Activated CD8-positive, alpha-beta memory T cell treated with anti-CD3 and anti-CD28 coated beads for 36 hours (primary cell): ENCODE measurements around the gene MORN1. TPM values are rescaled to one million over a fixed set of nuclear protein-coding genes. Genes with fewer than 3 reads are reported as not detected.
"Not testable (repeated sequence)": the region's sequence is repeated elsewhere in the genome, so short reads cannot be mapped to it uniquely, and the experiment has no call there.

Source experiments
- CTCF ChIA-PET: fragments of 350-600 bp; sonication (Branson Sonifier 250); formaldehyde crosslinking; loops from one replicate; lab custom pipeline; 2021; ENCODE audit warnings: antibody characterized with exemption; lab: Charles Lee
- POLR2A ChIA-PET: fragments of 350-600 bp; sonication (Branson Sonifier 250); formaldehyde crosslinking; loops from one replicate; lab custom pipeline; 2021; ENCODE audit warnings: antibody characterized with exemption; lab: Charles Lee
- total RNA-seq, 2 experiments: library from RNA; stranded (reverse); gene quantifications; one replicate each; pipeline ENCODE4 v1.2.3, GENCODE V29; 2021

MORN1 gene
- total RNA-seq, 2 experiments from 2014 or later = 8.7 to 9.9 TPM

DNA sequence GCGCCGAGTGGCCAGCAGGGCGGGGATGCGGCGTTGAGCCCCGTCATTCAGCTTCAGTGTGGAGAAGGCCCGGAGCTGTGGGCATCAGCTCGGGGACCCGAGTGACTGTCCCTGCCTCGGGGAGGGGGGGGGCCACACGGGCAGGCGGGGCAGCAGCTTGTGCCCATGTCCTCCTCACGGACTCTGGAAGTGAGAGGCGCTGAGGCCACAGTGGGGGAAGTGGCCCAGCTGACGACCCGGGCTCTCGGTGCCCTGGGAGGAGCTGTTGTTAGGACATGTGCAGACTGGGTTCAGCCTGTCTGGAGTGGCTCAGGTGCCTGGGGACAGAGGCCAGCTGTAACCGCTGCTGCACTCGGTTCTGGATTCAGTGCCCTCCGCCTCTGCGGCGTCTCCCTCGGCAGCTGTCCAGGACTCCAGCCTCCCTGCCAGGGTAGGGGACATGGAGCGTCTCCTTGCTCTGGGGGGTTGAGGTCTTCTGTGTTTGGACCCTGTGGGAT is 92.2 kb downstream of the MORN1 start:
- ChIA-PET CTCF (interaction anchor here (0.6 to 1.2 kb wide), 2 partner anchors 83 to 104 kb away, joined by 3 read pairs; partner anchors contain the start of gene FAAP20), POLR2A (interaction anchor here (0.6 kb wide), 1 partner anchor 64 kb away, joined by 4 read pairs; no protein-coding TSS in a partner anchor)

DNA sequence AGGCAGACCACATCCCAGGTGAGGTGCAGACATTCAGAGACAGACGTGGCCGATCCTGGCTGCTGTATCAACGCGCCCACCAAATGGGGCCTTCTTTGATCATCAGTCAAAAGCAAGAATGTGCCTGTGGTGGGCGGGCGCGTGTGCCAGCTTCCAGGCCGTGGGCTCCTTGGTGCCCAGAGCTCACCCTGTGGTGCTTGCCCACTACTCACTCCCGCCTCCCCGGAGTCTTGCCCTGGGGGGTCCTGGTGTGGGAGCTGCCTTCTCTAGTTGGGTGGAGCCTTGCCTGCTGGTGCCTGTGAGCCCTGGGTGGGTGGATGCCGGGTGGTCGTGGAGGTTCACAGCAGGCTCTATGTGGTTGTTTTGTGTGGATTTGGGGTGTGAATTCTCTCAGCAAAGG is 92.7 kb downstream of the MORN1 start:
- CTCF ChIA-PET = interaction anchor here (1.0 kb wide), 1 partner anchor 104 kb away, joined by 3 read pairs; the partner anchor contains the start of gene FAAP20
- POLR2A ChIA-PET = no interaction called here

DNA sequence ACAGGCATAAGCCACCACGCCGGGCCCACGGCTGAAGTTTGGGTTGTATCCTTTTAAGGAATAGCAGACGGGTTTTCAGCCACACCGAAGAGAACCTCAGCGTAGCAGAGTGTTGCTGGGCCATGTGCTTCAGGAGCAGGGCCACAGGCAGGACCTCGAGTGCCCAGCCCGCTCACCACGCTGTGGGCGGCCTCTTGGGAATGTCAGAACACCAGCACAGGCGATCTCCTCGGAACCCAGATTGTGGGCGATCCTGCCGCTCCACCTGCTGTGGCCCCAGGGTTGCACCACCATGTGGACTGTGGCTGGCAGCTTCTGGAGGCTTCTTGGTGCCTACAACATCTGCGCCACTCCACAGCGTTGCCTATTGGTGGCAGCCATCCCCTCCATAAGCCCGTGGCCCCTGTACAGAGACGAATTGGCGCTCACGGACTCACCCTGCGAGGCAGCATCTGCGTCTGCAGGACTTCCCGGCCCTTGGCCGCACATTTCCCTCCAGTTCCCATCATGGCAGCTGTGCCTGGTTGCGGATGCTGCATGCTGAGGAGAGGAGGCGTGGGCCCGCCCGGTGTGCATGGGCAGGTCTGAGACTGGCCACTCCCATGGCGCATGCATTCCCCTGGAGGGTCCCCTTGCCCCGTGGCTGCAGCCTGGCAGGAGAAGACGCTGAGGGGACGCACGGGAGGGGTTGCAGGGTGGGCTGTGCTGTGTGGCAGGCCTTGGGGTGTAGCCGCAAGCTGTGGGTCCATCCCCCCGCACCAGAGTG is 93.9 kb downstream of the MORN1 start:
- POLR2A ChIA-PET = no interaction called here
- CTCF ChIA-PET = interaction anchor here (1.0 kb wide), 1 partner anchor 103 kb away, joined by 3 read pairs; the partner anchor contains the start of gene FAAP20

DNA sequence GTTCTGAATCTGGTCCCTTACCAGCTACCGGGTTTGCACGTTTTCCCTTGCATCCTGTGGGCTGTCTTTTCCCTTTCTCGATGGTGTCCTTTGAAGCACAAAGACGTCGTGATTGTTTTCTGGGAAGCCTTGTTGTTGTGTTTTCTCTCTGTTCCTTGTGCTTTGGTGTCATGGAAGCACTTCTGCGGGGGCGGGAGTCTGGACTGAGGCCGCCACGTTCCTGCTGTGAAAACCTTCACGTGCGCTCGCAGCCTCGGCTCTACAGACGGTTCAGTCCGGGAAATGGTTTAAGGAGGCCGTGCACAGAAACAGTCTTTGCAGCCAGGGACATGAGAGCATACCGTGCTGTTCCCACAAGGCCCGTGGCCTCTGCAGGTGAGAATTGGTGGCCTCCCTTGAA is 94.7 kb downstream of the MORN1 start:
- CTCF ChIA-PET = no interaction called here
- POLR2A ChIA-PET = no interaction called here

DNA sequence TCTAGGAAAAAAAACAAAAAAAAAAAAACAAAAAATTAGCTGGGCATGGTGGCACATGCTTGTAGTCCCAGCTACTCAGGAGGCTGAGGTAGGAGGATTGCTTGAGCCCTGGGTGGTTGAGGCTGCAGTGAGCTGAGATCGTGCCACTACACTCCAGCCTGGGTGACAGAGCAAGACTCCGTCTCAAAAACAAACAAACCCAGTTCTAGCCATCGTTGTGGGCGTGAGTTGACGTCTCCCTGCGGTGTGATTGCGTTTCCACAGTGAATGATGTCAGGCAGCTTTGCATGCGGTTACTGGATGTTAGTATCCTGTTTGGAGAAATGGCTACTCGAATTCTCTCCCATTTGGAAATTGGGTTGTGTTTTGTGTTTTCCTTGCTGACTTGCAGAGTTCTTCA is 95.1 kb downstream of the MORN1 start:
- POLR2A ChIA-PET, CTCF ChIA-PET: not testable (repeated sequence)

DNA sequence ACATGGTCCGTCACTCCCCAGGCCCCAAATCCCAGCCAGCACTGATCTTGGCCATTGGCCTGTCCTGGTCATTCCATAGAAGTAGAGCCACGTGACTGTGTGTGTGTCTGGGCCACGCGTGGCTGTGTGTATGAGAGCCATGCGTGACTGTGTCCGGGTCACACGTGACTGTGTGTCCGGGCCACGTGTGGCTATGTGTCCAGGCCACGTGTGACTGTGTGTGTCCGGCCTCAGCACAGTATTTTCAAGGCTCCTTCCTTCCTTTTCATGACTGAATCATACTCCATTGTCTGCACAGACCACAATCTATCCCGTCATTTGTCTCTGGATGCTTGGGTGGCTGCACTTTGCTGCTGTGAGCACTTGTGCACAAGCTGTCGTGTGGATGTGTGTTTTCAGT is 95.8 kb downstream of the MORN1 start:
- CTCF ChIA-PET = interaction anchor here (1.5 kb wide), 1 partner anchor 40 kb away, joined by 4 read pairs; no protein-coding TSS in a partner anchor
- POLR2A ChIA-PET = interaction anchor here (0.6 kb wide), 1 partner anchor 78 kb away, joined by 6 read pairs; no protein-coding TSS in a partner anchor

DNA sequence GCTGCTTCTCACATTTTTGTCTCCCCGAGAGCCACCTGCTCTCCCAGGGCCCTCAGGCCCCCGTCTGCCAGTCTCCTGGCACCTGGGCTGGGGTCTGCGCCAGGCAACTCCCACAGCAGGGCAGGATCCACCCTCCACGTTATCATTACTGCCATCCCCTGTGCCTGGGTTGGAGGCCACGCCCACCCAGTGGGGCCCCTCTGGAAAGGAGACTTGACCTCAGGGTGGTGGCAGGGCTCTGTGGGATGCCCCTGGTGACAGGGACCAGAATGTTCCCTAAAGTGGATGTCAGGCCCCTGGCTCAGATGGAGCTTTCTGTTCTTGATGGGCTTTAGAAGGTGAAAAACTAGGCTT is 96.7 kb downstream of the MORN1 start:
- POLR2A ChIA-PET = no interaction called here

DNA sequence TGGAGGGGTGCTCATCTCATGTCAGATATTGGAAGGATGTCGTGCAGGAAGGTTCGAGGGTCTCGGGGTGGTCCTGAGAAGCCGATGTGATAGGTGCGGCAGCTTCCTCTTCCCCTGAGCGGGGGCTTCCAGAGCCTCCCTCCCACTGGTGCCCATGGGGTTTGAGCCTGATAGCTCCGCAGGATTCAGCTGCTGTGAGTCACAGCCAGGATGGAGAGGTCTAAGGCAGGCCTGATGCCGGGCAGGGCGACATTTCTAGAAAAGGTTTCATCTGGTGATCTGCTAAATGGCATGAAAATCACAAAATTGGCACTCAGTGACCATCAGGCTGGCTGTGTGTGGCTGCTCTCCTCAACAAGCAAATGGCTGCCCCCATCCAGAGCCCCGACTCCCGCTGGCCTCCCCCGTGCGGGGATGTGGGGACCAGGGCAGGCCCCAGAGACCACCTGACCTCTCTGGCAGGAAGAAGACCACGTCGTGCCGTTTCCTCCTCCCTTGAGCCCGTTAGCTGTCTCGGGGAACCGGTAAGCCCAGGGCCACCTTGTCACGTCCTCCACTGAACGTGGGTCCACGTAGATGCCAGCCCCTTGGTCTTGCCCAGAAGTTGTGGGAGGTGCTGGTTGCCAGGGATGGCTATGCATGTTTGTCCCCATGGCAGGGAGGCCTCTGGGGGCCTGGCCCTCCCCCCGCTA is 97.2 kb downstream of the MORN1 start:
- ChIA-PET CTCF (interaction anchor here (1.5 kb wide), 1 partner anchor 38 kb away, joined by 4 read pairs; no protein-coding TSS in a partner anchor), POLR2A (no interaction called here)

More for the DNA sequence above, 96.7 kb downstream of the MORN1 start:
- CTCF ChIA-PET = interaction anchor here (1.5 kb wide), 1 partner anchor 39 kb away, joined by 4 read pairs; no protein-coding TSS in a partner anchor

DNA sequence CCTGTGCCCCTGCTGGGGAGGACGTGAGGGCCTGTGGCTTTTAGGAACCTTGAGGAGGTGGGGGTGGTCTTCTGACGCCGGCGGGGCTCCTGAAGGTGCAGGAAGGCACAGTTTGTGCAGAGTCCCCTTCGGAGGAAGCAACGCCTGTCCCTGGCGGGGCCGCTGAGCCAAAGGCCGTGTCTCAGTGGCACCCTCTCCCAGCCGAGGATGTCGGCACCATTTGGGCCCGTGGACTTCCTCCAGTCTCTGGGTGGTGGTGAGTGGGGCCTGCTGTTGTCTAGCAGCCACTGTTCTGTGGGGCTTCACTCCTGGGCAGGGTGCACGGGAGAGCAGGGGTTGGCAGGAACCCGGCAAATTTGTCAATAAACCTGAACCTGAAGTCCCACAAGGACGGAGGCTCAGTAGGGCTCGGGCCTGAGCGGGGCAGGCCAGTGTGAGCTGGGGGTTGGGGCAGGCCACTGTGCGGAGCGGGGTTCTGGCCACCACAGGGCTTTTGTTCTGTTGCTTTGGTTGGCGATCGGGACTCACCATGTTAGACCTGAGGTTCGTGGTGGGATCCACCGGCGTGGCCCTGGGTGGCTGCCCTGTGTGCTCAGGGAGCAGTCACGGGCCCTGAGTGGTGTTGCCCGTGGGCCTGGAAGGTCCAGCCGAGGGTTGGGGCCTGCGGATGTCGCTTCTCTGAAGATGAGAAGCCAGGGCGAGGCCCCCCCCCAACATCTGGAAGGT is 98.5 kb downstream of the MORN1 start:
- ChIA-PET POLR2A (interaction anchor here (3.9 kb wide), 1 partner anchor 8 kb away, joined by 23 read pairs; no protein-coding TSS in a partner anchor), CTCF (interaction anchor here (0.5 kb wide), 1 partner anchor 96 kb away, joined by 3 read pairs; no protein-coding TSS in a partner anchor)

DNA sequence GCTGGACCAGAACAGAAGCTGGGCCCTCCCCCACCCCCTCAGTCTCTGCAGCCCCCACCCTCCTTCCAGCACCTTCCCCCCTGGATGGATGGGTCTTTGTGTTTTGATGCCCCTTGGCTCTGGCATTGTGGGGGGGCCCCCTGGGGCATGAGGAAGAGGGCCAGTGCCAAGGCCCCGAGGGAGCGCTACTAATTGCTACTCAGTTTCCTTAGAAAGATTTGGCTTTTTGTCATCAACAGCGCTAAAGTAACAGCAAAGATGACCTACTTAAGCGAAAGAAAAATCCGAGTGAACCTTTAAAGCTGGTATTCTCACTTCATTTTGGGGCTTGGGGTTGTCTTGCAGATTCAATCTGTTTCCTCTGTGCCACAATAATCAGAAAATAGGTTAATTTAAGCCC is 99.8 kb downstream of the MORN1 start:
- CTCF ChIA-PET = interaction anchor here (1.0 to 2.3 kb wide), 6 partner anchors 9 to 96 kb away, joined by 3 to 9 read pairs (median 6); partner anchors contain the start of gene FAAP20
- POLR2A ChIA-PET = interaction anchor here (0.6 to 3.9 kb wide), 5 partner anchors 9 to 64 kb away, joined by 3 to 23 read pairs (median 4); no protein-coding TSS in a partner anchor

DNA sequence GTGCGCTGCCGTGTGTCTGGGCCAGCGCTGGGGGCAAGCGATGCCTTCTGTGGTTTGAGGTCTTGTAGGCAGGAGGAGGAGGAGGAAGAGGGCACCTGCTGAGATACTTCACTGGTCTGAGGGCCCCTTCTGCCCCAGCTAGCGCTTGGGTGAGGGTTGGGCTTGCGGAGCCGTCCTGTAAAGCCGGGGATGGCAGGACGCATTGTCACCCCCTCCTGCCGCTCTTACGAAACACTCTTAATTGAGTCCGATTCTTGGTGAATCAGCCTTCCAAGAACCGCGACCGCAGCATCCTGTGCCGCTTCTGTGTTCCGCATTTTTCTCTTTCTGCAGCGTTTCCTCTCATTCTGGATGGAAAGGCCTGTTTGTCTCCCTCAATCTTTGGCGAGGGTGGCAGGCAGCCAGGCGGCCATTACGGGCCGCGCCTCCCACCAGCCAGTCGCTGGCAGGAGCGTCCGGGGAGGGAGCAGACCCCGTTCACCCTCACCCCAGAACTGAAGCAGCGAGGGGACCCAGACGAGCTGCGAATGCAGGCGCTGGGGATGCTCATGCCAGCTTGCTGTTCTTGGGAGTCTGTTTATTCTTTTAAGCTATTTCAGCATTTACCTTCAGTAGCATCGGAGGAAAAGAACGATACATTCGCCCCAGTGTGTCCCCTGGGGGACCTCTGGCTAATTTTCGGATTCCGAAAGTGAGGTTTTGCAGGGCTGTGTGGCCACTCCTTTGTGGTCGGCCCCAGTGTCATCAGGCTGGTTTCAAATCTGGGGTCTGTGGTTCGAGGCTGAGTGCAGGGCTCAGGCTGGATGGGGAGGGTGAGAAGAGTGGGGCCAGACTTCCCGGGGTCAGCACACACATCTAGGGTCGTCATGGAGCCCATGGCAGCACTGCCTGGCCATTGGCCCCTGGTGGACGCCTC is 100.5 kb downstream of the MORN1 start:
- ChIA-PET POLR2A (interaction anchor here (0.7 to 3.9 kb wide), 6 partner anchors 10 to 96 kb away, joined by 3 to 23 read pairs (median 4); partner anchors contain the start of gene FAAP20), CTCF (interaction anchor here (0.8 to 2.3 kb wide), 9 partner anchors 10 to 96 kb away, joined by 3 to 9 read pairs (median 5); partner anchors contain the start of gene FAAP20)

DNA sequence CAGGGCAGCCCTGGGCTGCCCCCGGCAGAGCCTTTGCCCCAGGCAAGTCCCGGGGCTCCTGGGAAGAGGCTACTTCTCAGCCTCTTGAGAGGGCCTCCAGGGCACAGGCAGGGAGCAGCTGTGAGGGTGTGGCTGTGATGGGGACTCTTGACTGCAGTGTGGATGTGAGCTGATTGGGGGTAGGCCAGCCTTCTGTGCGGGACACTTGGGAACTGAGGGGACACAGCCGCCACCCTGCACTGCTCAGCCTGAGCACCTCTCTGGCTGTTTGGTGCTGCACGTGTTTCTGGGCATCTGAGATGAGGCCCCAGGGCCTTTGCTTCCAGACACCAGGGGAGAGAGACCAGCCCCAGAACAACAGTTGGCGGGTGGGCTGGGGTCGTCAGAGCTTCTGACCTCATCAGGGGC is 101.2 kb downstream of the MORN1 start:
- CTCF ChIA-PET = interaction anchor here (0.8 to 2.3 kb wide), 7 partner anchors 11 to 95 kb away, joined by 3 to 9 read pairs (median 7); partner anchors contain the start of gene FAAP20
- POLR2A ChIA-PET = interaction anchor here (0.7 to 3.9 kb wide), 5 partner anchors 10 to 95 kb away, joined by 3 to 23 read pairs (median 3); partner anchors contain the start of gene FAAP20

DNA sequence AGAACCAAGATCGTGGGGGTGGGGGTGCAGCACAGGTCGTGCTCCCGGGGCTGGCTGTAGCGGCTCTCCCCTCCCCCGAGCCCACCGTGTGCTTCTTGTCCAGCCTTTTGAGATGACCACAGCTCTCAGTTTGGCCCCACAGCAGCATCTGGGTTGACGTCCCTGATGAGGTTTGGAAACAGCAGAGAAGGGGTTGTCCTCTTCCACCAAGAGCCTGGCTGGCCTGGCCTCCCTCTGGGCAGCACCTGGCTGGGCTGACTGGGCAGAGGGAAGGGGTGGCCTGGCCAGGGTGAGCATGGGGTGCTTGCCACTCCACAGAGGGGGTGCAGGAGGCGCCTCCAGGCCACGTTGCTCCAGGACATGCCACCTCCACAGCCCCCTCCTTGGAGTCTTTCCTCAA is 101.7 kb downstream of the MORN1 start:
- ChIA-PET POLR2A (interaction anchor here (0.8 to 3.9 kb wide), 3 partner anchors 11 to 94 kb away, joined by 3 to 23 read pairs (median 3); partner anchors contain the start of gene FAAP20), CTCF (interaction anchor here (1.2 kb wide), 1 partner anchor 60 kb away, joined by 3 read pairs; no protein-coding TSS in a partner anchor)

DNA sequence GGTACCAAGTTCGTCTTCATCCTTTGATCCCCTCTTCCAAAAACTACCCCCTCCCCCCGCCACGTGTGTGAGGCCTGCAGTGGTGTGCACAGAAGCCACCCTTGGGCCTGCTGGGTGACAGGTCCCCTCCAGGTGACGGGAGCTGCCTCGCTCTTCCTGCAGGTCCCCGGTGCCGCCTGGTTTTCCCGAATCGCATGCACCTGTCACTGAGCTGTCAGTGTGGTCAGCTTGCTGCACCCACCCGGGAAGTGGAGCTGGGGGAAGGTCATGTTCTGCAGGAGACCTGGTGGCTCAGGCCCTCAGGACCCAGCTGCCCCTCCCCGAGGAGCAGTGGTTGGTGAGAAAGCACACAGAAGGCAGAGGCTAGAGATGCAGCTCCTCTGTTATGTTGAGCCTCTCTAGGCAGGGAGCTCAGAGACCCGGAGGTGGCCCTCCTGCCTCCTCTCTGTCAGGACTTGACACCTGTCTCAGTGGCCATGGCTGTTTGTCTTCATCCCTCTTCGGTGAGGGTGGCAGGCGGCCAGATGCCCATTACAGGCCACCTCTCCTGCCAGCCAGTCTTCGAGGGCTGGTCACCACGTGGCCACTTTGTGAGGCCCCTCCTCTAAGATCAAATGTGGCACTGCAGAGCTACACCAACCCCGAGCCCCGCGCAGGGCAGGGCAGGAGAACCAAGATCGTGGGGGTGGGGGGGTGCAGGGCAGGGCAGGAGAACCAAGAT is 102.4 kb downstream of the MORN1 start:
- POLR2A ChIA-PET = interaction anchor here (3.9 kb wide), 1 partner anchor 12 kb away, joined by 23 read pairs; no protein-coding TSS in a partner anchor
- CTCF ChIA-PET = no interaction called here

DNA sequence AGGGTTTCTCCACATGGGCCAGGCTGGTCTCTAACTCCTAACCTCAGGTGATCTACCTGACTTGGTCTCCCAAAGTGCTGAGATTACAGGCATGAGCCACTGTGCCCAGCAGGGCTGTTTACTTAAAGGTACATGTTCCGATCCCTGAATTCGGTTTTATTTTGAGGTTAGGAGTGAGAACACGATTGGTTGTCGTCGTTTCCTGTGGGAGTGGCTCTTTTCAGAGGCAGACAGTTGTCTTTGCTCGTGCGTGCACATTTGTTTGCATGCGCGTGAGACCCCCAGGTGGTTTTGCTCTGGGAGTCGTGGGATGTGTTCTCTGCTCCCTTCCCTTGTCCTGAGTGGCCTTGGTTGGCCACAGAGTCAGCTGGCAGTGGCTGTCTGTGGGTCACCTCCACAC is 103.0 kb downstream of the MORN1 start:
- CTCF ChIA-PET = interaction anchor here (0.8 kb wide), 1 partner anchor 28 kb away, joined by 3 read pairs; no protein-coding TSS in a partner anchor
- POLR2A ChIA-PET = no interaction called here

DNA sequence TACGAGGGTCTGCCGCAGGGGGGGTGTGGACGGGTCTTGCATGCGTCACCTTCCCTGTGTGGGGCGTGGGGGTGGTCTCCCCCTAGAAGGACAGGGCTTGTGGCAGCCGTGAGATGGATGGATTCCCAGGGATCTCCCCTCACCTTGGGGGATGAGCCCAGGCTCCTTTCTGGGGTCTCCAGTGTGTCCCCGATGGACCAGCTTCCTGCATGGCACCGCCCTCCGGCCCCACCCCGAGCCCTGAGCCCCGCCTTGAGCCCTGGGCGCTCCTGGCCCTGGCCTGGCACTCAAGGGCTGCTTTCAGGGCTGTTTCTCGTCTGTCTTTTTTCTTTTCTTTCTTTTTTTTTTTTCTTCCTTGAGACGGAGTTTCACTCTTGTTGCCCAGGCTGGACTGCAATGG is 103.7 kb downstream of the MORN1 start:
- ChIA-PET POLR2A (no interaction called here), CTCF (interaction anchor here (0.8 kb wide), 1 partner anchor 29 kb away, joined by 3 read pairs; no protein-coding TSS in a partner anchor)
